ENCODE results near the gene CRABP1. TPM values are rescaled to one million over a fixed set of nuclear protein-coding genes. Genes with fewer than 3 reads are reported as not detected.

Gene CRABP1
- total and polyA plus RNA-seq, 7 donors, result 0.05 TPM; not detected in 6

DNA sequence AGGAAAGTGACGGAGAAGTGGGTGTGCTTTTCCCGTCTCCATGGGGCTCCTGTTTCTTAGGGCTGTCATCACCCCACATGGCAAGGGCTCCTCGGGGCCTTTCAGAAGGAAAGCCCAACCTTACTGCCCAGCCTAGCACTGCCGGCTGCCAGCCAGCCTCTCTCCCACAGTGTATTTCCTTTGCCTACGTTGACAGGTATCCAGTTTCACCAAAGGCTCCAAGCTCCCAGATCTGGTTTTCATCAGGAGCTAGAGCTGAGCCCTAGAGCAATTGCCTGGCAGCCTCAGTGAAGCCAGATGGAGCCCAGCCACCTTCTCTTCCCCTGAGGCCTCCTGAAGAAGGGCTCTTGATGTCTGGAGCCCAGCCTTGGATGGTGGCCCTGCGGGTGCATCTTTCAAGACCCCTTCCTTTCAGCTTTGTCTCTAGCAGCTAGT, 20.2 kb downstream of the CRABP1 start:
- no peak overlapping the region for H3K4me3 ChIP-seq
- peak; percentile 56 to 92 (median 76) for ATAC-seq
- H3K27me3 ChIP-seq (ENCODE audit: insufficient read depth in 3 of 3, low read length in 2 of 3), result no peaks in the 10 kb centered on the region
- H3K27ac ChIP-seq, result no peak overlapping the region
- H3K9me3 ChIP-seq, result no peaks in the 10 kb centered on the region
- TF ChIP-seq, protein P1, sequence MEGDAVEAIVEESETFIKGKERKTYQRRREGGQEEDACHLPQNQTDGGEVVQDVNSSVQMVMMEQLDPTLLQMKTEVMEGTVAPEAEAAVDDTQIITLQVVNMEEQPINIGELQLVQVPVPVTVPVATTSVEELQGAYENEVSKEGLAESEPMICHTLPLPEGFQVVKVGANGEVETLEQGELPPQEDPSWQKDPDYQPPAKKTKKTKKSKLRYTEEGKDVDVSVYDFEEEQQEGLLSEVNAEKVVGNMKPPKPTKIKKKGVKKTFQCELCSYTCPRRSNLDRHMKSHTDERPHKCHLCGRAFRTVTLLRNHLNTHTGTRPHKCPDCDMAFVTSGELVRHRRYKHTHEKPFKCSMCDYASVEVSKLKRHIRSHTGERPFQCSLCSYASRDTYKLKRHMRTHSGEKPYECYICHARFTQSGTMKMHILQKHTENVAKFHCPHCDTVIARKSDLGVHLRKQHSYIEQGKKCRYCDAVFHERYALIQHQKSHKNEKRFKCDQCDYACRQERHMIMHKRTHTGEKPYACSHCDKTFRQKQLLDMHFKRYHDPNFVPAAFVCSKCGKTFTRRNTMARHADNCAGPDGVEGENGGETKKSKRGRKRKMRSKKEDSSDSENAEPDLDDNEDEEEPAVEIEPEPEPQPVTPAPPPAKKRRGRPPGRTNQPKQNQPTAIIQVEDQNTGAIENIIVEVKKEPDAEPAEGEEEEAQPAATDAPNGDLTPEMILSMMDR (IDR thresholded peaks at IDR 0.05), result no peak
- no peaks in the 10 kb centered on the region for H3K4me1 ChIP-seq
- no peak for DNase-seq
- WGBS, 3 donors, result 31 to 39% (median 33%) methylated on average over 6 of the region's 6 CpGs
- intact Hi-C loops (cut with DNase I), result no loop called here
- no peaks in the 10 kb centered on the region for H3K36me3 ChIP-seq (ENCODE audit: insufficient read depth in 1 of 2, low read depth in 1 of 2)

DNA sequence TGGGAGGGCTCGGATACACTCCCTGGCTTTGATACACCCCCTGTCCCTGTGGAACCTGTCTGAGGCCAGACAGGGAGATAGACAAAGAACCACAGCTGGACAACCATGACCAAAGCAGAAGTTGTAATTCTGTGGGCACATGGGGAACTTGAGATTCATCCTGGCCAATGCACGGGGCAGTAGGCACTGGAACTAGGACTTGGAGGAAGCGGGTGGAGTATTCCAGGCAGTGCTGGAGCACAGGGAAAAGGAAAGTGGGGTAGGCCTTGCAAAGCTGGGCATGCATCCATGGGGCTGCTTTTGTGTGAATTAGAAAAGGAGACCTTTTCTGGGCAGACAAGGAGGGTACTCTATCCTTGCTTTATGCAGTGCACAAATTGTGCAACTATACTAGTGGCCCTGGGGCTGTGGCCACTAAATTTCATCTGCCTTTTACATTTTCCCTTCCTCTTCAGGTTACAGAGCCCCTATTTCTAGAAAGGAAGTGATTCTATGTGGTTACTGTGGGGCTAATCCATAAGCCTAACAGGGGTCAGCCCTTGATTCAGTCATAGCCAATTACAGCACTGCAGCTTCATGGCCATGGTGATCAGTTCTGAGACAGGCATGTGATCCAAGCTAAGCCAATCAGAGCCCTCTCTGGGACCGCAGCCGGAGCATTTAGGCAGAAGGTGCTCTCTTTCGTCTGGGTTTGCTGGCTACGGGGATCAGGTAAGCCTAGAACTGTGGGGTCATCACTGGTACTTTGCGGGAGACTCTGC, 21.0 kb downstream of the CRABP1 start:
- H3K27ac ChIP-seq, result no peak overlapping the region
- 71 to 80% (median 76%) methylated on average over 8 of the region's 8 CpGs for WGBS, 3 donors
- H3K36me3 ChIP-seq (ENCODE audit: insufficient read depth in 1 of 2, low read depth in 1 of 2), result no peaks in the 10 kb centered on the region

DNA sequence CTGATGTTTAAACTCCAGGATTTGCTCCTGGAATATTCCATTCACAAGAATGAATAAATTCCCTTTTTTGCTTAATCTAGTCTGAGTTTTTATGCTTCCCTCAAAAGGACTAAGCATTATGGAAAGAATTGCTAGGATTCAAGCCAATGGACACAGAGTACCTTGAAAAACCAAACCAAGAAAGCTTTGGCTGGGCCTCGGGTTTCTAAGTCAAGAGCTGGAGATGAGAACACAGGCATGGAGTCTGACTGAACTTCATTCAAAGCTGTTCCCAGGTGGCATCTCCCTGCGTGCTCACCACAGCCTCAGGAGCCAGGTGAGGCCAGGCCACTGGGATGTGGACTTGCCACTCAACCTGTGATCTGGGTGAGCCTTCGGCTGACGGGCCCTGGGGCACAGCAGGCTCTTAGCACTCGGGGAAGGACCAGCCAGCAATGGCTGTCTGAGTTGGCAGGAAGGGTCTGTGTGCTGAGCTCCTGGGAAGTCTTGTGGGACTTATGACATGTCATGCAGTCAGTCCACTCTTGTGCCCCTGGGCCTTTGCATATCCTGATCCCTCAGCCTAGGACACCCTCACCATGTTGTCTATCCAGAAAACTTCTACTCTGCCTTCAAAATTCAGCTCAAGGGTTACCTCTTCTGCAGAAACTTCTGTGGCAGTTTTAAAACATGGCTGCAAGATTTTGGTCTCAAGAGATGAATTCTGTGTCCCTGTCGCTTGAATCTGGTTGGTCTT, 21.8 kb downstream of the CRABP1 start:
- DNase-seq (no peak), ATAC-seq (no peak)
- Histone ChIP-seq H3K4me3 (no peak overlapping the region), H3K36me3 (ENCODE audit: insufficient read depth in 1 of 2, low read depth in 1 of 2) (no peaks in the 10 kb centered on the region), H3K4me1 (no peaks in the 10 kb centered on the region), H3K9me3 (no peaks in the 10 kb centered on the region), H3K27me3 (ENCODE audit: insufficient read depth in 3 of 3, low read length in 2 of 3) (no peaks in the 10 kb centered on the region), H3K27ac (no peak overlapping the region)
- TF ChIP-seq, protein P1 (IDR thresholded peaks at IDR 0.05), result no peak
- intact Hi-C loops (cut with DNase I), result no loop called here
- WGBS, 3 donors, result 86 to 93% (median 88%) methylated on average over 6 of the region's 6 CpGs

More for the DNA sequence above, 21.0 kb downstream of the CRABP1 start:
- Histone ChIP-seq H3K4me3 (no peak overlapping the region), H3K27me3 (ENCODE audit: insufficient read depth in 3 of 3, low read length in 2 of 3) (no peaks in the 10 kb centered on the region), H3K4me1 (no peaks in the 10 kb centered on the region), H3K9me3 (no peaks in the 10 kb centered on the region)
- ATAC-seq (no peak), DNase-seq (no peak)
- TF ChIP-seq, protein P1 (IDR thresholded peaks at IDR 0.05), result no peak
- intact Hi-C loops (cut with DNase I), result no loop called here

DNA sequence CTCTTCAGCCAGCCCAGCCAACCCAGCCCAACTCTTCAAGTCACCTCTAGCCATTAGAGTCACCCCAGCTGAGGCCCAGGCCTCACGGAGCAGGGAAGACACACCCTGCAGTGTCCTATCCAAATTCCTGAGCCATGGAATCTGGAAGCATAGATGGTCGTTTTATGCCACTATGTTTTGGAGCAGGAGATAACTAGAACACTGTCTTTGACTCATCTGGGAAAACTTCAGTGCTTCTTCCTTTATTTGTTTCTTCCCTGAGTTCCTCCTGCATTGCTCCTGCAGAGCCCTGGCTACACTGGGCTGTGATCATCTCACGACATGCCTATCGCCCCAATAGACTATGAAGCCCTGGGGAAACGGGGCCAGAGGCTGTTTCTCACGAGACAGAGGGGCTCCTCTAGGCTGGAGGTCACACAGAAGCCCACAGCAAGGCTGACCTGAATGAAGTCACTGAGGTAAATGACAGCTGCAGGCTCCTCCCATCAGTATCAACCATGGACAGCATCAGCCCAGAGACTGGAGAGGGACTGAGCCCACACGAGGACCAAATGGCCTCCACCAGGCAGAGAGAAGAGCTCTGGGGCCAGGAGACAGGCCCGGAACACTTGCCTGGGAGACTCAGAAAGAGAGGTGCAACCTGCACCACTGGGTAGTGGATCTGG, 22.7 kb downstream of the CRABP1 start:
- WGBS, 3 donors, result 73 to 81% (median 78%) methylated on average over 8 of the region's 8 CpGs
- no peaks in the 10 kb centered on the region for H3K36me3 ChIP-seq (ENCODE audit: insufficient read depth in 1 of 2, low read depth in 1 of 2)
- no peak overlapping the region for H3K4me3 ChIP-seq
- intact Hi-C loops (cut with DNase I), result no loop called here
- no peaks in the 10 kb centered on the region for H3K9me3 ChIP-seq
- H3K27me3 ChIP-seq (ENCODE audit: insufficient read depth in 3 of 3, low read length in 2 of 3), result no peaks in the 10 kb centered on the region
- TF ChIP-seq, protein P1 (IDR thresholded peaks at IDR 0.05), result no peak
- DNase-seq, result no peak
- ATAC-seq, result no peak
- no peaks in the 10 kb centered on the region for H3K4me1 ChIP-seq
- no peak overlapping the region for H3K27ac ChIP-seq

Measured in psoas muscle (tissue), 8 donors.